ENCODE measurements around the gene RIMS4. TPM values are rescaled to one million over a fixed set of nuclear protein-coding genes. Genes with fewer than 3 reads are reported as not detected.

Gene RIMS4
- total and polyA plus RNA-seq, 2 of the 13 experiments (the other 11 are each of a cell fraction or from before 2014, with no cell fraction given): 0.01 to 0.07 TPM

DNA sequence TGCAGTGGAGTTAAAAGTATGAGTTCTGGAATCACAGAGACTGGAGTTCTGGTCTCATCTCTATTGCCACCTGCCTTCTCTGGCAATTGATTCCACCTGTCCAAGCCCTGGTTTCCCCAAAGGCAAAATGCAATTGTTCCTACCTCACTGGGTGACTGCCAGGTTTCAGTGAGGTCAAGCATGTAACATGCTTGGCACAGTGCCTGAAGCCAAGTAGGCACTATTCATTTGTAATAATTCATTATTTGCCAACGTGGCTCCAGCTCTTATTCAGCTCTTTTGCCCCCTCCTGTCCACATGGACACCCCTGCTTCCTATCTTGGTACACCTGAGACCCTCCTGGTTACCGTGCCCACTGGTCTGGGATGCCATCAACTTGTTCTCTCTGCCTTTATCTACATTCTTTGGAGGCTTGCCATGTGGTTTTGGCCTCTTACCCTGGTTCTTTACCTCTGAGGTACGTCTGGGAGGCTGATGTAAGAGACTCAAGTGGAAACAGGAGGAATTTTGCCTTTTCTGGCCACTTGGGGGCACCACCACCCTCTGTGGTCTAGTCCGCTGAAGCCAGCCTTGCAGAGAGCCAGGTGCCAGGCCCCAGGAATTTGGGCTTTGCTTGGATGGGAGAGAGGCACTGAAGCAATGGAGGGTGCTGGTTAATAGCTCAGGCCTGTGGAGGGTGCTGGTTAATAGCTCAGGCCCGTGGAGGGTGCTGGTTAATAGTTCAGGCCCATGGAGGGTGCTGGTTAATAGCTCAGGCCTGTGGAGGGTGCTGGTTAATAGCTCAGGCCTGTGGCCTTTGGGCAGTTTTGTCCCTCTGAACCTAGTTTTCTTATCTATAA, 63.0 kb downstream of the RIMS4 start (continued):
- no peak for TF ChIP-seq ZBTB40 (IDR thresholded peaks at IDR 0.05)
- TF ChIP-seq ZBTB40 (CRISPR knock-in tag; IDR thresholded peaks at IDR 0.05): no peak
- no peak for TF ChIP-seq HOXD1 (CRISPR knock-in tag; IDR thresholded peaks at IDR 0.05)
- no peak for TF ChIP-seq EP300 (IDR thresholded peaks at IDR 0.05; ENCODE audit: low read depth in 2 of 2, low read length in 2 of 2)
- no peak for TF ChIP-seq EP300 (CRISPR knock-in tag; IDR thresholded peaks at IDR 0.05; ENCODE audit: borderline replicate concordance)
- TF ChIP-seq HNRNPL (IDR thresholded peaks at IDR 0.05; ENCODE audit: low read depth, low read length): no peak
- TF ChIP-seq IKZF5 (CRISPR knock-in tag; IDR thresholded peaks at IDR 0.05): no peak
- TF ChIP-seq ZNF597 (CRISPR knock-in tag; IDR thresholded peaks at IDR 0.05): no peak
- no peak for TF ChIP-seq MYC (CRISPR knock-in tag; IDR thresholded peaks at IDR 0.05; ENCODE audit: borderline replicate concordance)
- no peak for TF ChIP-seq JUNB (CRISPR knock-in tag; IDR thresholded peaks at IDR 0.05; ENCODE audit: borderline replicate concordance)
- TF ChIP-seq SMAD1 (CRISPR knock-in tag; IDR thresholded peaks at IDR 0.05; ENCODE audit: borderline replicate concordance, low read depth): no peak
- no peak for TF ChIP-seq ZNF101 (CRISPR knock-in tag; IDR thresholded peaks at IDR 0.05; ENCODE audit: borderline replicate concordance, low read depth)
- no peak for TF ChIP-seq ZNF292 (CRISPR knock-in tag; IDR thresholded peaks at IDR 0.05; ENCODE audit: borderline replicate concordance, low read depth)
- TF ChIP-seq HNRNPK (IDR thresholded peaks at IDR 0.05; ENCODE audit: low read depth, low read length, poor library complexity, severe bottlenecking): no peak
- TF ChIP-seq NR3C1 (CRISPR knock-in tag; IDR thresholded peaks at IDR 0.05): no peak
- no peak for TF ChIP-seq ZNF460 (CRISPR knock-in tag; IDR thresholded peaks at IDR 0.05; ENCODE audit: borderline replicate concordance)
